GM23248 (cell line): ENCODE data around the gene HSPG2.
"Not testable (repeated sequence)": the region's sequence is repeated elsewhere in the genome, so short reads cannot be mapped to it uniquely, and the experiment has no call there.

Experiments
- EZH2 ChIP-seq: fragments of 200-600 bp; sonication (generic); IDR thresholded peaks from 2 replicates; pipeline ENCODE4 v1.6.1; 2018; ENCODE audit warnings: antibody characterized with exemption, mild to moderate bottlenecking; ENCODE audit not compliant: insufficient read depth, poor library complexity, severe bottlenecking
- EZH2phosphoT487 ChIP-seq: fragments of 200-600 bp; sonication (generic); IDR thresholded peaks from 2 replicates; pipeline ENCODE4 v1.6.1; 2018; ENCODE audit warnings: antibody characterized with exemption, moderate library complexity, mild to moderate bottlenecking, low read depth; ENCODE audit not compliant: insufficient read depth

- not testable (repeated sequence) for TF ChIP-seq EZH2, EZH2phosphoT487
These were observed 38.2 kb upstream of the HSPG2 start for GRCh38 chr1:21975296-21975695.
